ENCODE data around the gene SCYL1.

Gene SCYL1

DNA sequence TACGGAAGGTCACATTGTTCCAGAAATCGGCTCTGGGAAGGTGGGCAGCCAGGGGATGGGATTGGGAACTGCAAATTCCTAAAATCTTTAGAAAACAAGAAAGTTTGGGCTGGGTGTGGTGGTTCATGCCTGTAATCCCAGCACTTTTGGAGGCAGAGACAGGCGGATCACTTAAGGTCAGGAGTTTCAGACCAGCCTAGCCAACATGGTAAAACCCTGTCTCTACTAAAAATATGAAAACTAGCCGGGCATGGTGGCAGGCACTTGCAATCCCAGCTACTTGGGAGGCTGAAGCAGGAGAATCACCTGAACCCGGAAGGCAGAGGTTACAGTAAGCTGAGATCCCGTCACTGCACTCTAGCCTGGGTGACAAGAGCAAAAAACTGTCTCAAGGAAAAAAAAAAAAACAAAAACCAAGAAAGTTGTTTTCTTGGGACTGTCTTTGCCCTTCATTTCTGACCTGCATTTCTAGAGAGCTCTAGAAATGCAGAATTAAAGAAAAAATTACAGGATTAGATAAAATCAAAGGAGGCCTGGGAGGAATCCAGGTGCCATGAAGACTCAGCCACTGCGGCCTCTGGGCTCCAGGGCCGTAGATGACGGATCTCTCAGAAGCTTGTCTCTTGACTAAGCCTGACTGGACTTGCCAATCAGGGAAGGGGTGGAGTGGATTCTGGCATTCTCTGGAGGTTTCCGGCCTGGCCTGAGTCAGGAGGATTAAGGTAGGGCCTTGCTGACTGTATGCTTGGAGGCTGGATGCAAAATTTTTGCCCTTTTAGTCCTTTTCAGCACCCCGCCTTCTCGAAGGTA, 31.3 kb upstream of the SCYL1 start:
- DNase-seq, result no peak

DNA sequence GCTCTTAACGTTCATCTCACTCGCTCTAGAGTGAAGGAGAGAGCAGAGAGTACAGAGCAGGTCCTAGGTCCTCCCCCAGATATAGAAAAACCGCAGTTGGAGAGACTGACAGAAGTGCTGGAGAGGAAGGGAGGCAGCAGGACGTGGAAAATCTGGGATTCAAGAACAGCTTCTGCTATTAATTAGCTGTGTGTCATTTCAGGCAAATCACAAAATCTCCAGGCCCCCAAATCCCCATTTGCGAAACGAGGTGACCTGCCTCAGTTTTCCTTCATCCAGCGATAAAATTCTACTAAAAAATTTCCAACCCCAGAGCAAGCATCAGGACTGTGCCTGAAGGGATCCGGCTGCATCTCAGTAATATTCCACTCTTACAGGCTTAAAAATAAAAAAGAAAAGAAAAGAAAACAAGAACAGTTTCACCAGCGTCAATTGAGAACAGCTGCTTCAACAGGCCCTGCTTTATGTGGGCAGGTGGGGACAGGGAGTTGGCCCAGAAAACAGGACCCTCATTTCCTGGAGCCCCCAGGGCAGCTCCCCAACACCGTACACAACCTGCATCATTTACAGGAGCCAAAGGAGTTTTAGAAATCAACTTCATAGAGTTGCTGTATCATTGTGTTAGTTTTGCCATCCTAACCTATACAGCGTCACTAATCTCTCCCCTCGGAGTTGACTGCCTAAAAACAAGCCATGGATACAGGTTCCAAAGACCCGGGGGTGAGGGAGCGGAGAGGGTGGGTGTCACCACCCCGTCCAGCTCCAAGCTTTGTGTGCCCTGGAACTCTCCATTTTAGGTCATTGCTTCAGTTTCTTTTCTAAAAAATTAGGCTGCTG, 28.4 kb upstream of the SCYL1 start:
- no peak for DNase-seq

DNA sequence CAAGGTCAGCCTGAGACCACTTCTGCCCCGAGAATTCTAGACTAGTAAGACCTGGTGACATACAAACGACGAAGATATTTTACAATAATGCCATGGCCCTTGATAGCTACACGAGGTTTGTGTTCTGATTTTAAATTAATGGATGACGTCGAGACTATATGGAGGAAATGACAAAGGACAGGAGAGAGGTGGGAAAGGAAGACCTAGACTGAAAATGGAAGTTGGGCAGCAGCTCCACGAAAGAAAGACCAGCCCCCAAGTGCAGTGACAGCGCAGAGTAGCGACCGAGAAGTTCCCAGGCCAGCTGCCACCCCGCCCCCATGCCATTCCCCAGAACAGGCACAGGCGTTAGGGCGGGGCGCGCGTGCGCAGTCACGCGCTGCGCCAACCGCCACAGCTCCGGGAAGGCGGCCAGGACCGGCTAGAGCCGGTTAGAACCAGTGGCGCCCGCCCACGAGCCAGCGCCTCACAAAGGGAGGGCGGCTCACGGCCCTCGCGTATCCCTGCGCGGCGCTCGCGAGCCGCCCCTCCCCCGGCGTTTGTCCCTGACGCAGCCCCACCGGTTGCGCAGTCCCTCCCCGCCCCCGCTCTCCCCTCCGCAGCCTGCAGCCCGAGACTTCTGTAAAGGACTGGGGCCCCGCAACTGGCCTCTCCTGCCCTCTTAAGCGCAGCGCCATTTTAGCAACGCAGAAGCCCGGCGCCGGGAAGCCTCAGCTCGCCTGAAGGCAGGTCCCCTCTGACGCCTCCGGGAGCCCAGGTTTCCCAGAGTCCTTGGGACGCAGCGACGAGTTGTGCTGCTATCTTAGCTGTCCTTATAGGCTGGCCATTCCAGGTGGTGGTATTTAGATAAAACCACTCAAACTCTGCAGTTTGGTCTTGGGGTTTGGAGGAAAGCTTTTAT, 27.5 kb upstream of the SCYL1 start:
- peak; percentile 97 for DNase-seq

DNA sequence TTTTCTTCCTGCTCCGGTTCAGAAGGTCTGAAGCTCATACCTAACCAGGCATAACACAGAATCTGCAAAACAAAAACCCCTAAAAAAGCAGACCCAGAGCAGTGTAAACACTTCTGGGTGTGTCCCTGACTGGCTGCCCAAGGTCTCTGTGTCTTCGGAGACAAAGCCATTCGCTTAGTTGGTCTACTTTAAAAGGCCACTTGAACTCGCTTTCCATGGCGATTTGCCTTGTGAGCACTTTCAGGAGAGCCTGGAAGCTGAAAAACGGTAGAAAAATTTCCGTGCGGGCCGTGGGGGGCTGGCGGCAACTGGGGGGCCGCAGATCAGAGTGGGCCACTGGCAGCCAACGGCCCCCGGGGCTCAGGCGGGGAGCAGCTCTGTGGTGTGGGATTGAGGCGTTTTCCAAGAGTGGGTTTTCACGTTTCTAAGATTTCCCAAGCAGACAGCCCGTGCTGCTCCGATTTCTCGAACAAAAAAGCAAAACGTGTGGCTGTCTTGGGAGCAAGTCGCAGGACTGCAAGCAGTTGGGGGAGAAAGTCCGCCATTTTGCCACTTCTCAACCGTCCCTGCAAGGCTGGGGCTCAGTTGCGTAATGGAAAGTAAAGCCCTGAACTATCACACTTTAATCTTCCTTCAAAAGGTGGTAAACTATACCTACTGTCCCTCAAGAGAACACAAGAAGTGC, 26.7 kb upstream of the SCYL1 start:
- peak; percentile 75 for DNase-seq

DNA sequence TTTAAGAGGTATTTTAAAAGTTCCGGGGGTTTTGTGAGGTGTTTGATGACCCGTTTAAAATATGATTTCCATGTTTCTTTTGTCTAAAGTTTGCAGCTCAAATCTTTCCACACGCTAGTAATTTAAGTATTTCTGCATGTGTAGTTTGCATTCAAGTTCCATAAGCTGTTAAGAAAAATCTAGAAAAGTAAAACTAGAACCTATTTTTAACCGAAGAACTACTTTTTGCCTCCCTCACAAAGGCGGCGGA, 26.2 kb upstream of the SCYL1 start:
- DNase-seq, result no peak

DNA sequence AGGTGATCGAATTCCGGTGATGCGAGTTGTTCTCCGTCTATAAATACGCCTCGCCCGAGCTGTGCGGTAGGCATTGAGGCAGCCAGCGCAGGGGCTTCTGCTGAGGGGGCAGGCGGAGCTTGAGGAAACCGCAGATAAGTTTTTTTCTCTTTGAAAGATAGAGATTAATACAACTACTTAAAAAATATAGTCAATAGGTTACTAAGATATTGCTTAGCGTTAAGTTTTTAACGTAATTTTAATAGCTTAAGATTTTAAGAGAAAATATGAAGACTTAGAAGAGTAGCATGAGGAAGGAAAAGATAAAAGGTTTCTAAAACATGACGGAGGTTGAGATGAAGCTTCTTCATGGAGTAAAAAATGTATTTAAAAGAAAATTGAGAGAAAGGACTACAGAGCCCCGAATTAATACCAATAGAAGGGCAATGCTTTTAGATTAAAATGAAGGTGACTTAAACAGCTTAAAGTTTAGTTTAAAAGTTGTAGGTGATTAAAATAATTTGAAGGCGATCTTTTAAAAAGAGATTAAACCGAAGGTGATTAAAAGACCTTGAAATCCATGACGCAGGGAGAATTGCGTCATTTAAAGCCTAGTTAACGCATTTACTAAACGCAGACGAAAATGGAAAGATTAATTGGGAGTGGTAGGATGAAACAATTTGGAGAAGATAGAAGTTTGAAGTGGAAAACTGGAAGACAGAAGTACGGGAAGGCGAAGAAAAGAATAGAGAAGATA, 25.7 kb upstream of the SCYL1 start, which contains the start of gene MALAT1:
Gene MALAT1 (plus strand): TSS at position 69 of the 736 bp plus-strand sequence.
- peak; percentile 94 for DNase-seq

DNA sequence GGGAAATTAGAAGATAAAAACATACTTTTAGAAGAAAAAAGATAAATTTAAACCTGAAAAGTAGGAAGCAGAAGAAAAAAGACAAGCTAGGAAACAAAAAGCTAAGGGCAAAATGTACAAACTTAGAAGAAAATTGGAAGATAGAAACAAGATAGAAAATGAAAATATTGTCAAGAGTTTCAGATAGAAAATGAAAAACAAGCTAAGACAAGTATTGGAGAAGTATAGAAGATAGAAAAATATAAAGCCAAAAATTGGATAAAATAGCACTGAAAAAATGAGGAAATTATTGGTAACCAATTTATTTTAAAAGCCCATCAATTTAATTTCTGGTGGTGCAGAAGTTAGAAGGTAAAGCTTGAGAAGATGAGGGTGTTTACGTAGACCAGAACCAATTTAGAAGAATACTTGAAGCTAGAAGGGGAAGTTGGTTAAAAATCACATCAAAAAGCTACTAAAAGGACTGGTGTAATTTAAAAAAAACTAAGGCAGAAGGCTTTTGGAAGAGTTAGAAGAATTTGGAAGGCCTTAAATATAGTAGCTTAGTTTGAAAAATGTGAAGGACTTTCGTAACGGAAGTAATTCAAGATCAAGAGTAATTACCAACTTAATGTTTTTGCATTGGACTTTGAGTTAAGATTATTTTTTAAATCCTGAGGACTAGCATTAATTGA, 25.0 kb upstream of the SCYL1 start:
- no peak for DNase-seq

DNA sequence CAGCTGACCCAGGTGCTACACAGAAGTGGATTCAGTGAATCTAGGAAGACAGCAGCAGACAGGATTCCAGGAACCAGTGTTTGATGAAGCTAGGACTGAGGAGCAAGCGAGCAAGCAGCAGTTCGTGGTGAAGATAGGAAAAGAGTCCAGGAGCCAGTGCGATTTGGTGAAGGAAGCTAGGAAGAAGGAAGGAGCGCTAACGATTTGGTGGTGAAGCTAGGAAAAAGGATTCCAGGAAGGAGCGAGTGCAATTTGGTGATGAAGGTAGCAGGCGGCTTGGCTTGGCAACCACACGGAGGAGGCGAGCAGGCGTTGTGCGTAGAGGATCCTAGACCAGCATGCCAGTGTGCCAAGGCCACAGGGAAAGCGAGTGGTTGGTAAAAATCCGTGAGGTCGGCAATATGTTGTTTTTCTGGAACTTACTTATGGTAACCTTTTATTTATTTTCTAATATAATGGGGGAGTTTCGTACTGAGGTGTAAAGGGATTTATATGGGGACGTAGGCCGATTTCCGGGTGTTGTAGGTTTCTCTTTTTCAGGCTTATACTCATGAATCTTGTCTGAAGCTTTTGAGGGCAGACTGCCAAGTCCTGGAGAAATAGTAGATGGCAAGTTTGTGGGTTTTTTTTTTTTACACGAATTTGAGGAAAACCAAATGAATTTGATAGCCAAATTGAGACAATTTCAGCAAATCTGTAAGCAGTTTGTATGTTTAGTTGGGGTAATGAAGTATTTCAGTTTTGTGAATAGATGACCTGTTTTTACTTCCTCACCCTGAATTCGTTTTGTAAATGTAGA, 24.3 kb upstream of the SCYL1 start:
- peak; percentile 60 for DNase-seq

DNA sequence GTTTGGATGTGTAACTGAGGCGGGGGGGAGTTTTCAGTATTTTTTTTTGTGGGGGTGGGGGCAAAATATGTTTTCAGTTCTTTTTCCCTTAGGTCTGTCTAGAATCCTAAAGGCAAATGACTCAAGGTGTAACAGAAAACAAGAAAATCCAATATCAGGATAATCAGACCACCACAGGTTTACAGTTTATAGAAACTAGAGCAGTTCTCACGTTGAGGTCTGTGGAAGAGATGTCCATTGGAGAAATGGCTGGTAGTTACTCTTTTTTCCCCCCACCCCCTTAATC, 23.8 kb upstream of the SCYL1 start:
- DNase-seq, result no peak

DNA sequence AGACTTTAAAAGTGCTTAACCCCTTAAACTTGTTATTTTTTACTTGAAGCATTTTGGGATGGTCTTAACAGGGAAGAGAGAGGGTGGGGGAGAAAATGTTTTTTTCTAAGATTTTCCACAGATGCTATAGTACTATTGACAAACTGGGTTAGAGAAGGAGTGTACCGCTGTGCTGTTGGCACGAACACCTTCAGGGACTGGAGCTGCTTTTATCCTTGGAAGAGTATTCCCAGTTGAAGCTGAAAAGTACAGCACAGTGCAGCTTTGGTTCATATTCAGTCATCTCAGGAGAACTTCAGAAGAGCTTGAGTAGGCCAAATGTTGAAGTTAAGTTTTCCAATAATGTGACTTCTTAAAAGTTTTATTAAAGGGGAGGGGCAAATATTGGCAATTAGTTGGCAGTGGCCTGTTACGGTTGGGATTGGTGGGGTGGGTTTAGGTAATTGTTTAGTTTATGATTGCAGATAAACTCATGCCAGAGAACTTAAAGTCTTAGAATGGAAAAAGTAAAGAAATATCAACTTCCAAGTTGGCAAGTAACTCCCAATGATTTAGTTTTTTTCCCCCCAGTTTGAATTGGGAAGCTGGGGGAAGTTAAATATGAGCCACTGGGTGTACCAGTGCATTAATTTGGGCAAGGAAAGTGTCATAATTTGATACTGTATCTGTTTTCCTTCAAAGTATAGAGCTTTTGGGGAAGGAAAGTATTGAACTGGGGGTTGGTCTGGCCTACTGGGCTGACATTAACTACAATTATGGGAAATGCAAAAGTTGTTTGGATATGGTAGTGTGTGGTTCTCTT, 23.2 kb upstream of the SCYL1 start:
- DNase-seq, result no peak

DNA sequence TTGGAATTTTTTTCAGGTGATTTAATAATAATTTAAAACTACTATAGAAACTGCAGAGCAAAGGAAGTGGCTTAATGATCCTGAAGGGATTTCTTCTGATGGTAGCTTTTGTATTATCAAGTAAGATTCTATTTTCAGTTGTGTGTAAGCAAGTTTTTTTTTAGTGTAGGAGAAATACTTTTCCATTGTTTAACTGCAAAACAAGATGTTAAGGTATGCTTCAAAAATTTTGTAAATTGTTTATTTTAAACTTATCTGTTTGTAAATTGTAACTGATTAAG, 22.7 kb upstream of the SCYL1 start:
- DNase-seq, result no peak

DNA sequence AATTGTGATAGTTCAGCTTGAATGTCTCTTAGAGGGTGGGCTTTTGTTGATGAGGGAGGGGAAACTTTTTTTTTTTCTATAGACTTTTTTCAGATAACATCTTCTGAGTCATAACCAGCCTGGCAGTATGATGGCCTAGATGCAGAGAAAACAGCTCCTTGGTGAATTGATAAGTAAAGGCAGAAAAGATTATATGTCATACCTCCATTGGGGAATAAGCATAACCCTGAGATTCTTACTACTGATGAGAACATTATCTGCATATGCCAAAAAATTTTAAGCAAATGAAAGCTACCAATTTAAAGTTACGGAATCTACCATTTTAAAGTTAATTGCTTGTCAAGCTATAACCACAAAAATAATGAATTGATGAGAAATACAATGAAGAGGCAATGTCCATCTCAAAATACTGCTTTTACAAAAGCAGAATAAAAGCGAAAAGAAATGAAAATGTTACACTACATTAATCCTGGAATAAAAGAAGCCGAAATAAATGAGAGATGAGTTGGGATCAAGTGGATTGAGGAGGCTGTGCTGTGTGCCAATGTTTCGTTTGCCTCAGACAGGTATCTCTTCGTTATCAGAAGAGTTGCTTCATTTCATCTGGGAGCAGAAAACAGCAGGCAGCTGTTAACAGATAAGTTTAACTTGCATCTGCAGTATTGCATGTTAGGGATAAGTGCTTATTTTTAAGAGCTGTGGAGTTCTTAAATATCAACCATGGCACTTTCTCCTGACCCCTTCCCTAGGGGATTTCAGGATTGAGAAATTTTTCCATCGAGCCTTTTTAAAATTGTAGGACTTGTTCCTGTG, 22.1 kb upstream of the SCYL1 start:
- DNase-seq, result no peak

DNA sequence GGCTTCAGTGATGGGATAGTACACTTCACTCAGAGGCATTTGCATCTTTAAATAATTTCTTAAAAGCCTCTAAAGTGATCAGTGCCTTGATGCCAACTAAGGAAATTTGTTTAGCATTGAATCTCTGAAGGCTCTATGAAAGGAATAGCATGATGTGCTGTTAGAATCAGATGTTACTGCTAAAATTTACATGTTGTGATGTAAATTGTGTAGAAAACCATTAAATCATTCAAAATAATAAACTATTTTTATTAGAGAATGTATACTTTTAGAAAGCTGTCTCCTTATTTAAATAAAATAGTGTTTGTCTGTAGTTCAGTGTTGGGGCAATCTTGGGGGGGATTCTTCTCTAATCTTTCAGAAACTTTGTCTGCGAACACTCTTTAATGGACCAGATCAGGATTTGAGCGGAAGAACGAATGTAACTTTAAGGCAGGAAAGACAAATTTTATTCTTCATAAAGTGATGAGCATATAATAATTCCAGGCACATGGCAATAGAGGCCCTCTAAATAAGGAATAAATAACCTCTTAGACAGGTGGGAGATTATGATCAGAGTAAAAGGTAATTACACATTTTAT, 21.4 kb upstream of the SCYL1 start:
- no peak for DNase-seq

DNA sequence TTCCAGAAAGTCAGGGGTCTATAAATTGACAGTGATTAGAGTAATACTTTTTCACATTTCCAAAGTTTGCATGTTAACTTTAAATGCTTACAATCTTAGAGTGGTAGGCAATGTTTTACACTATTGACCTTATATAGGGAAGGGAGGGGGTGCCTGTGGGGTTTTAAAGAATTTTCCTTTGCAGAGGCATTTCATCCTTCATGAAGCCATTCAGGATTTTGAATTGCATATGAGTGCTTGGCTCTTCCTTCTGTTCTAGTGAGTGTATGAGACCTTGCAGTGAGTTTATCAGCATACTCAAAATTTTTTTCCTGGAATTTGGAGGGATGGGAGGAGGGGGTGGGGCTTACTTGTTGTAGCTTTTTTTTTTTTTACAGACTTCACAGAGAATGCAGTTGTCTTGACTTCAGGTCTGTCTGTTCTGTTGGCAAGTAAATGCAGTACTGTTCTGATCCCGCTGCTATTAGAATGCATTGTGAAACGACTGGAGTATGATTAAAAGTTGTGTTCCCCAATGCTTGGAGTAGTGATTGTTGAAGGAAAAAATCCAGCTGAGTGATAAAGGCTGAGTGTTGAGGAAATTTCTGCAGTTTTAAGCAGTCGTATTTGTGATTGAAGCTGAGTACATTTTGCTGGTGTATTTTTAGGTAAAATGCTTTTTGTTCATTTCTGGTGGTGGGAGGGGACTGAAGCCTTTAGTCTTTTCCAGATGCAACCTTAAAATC, 20.8 kb upstream of the SCYL1 start:
- no peak for DNase-seq

DNA sequence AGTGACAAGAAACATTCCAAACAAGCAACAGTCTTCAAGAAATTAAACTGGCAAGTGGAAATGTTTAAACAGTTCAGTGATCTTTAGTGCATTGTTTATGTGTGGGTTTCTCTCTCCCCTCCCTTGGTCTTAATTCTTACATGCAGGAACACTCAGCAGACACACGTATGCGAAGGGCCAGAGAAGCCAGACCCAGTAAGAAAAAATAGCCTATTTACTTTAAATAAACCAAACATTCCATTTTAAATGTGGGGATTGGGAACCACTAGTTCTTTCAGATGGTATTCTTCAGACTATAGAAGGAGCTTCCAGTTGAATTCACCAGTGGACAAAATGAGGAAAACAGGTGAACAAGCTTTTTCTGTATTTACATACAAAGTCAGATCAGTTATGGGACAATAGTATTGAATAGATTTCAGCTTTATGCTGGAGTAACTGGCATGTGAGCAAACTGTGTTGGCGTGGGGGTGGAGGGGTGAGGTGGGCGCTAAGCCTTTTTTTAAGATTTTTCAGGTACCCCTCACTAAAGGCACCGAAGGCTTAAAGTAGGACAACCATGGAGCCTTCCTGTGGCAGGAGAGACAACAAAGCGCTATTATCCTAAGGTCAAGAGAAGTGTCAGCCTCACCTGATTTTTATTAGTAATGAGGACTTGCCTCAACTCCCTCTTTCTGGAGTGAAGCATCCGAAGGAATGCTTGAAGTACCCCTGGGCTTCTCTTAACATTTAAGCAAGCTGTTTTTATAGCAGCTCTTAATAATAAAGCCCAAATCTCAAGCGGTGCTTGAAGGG, 20.0 kb upstream of the SCYL1 start:
- no peak for DNase-seq

DNA sequence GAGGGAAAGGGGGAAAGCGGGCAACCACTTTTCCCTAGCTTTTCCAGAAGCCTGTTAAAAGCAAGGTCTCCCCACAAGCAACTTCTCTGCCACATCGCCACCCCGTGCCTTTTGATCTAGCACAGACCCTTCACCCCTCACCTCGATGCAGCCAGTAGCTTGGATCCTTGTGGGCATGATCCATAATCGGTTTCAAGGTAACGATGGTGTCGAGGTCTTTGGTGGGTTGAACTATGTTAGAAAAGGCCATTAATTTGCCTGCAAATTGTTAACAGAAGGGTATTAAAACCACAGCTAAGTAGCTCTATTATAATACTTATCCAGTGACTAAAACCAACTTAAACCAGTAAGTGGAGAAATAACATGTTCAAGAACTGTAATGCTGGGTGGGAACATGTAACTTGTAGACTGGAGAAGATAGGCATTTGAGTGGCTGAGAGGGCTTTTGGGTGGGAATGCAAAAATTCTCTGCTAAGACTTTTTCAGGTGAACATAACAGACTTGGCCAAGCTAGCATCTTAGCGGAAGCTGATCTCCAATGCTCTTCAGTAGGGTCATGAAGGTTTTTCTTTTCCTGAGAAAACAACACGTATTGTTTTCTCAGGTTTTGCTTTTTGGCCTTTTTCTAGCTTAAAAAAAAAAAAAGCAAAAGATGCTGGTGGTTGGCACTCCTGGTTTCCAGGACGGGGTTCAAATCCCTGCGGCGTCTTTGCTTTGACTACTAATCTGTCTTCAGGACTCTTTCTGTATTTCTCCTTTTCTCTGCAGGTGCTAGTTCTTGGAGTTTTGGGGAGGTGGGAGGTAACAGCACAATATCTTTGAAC, 19.2 kb upstream of the SCYL1 start:
- DNase-seq, result peak; percentile 50

Measured in activated T-cell treated with anti-CD3 and anti-CD28 coated beads, Interleukin-2, amount 50 U/mL, for 1 hour (primary cell).